ENCODE results near the gene CEMIP. TPM values are rescaled to one million over a fixed set of nuclear protein-coding genes. Genes with fewer than 3 reads are reported as not detected.

The CEMIP gene
- total and polyA plus RNA-seq, 2 of the 8 experiments (the other 6 are each of a cell fraction or from before 2014, with no cell fraction given): 0.11 to 0.60 TPM

DNA sequence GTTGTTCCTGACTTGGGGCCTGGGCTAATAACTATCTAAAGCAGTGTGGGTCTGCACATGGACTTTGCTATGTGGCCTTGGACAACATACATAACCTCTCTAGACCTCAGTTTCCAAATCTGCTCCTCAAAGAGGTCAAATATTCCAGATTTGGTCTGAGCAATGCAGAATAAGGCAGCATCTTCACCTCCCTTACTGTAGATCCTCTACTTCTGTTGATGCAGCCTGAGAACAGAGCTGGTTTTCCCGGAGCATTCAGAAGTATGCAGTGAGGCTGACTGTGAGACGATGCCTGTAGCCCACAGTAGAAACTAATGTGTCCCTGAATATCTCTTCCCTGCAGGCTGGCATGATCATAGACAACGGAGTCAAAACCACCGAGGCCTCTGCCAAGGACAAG is 145.1 kb downstream of the CEMIP start:
- Histone ChIP-seq H4K91ac (replicated peaks; ENCODE audit: insufficient read length, low read length) (no peak overlapping the region), H3K27ac (ENCODE audit: low read depth, low read length) (no peak overlapping the region), H4K5ac (ENCODE audit: insufficient read length, low read depth, low read length) (no peak overlapping the region), H3K23ac (ENCODE audit: insufficient read length) (no peak overlapping the region), H3K4me1 (replicated peaks in 1 of 4; ENCODE audit: control insufficient read depth in 3 of 4, insufficient read depth in 4 of 4, low read length in 3 of 4) (no peaks in the 10 kb centered on the region), H3K9me3 (ENCODE audit: insufficient read depth in 2 of 2, low read depth in 1 of 2, low read length in 1 of 2) (no peaks in the 10 kb centered on the region), H3K23me2 (ENCODE audit: low read depth, low read length) (no peaks in the 10 kb centered on the region), H4K20me1 (replicated peaks in 1 of 2; ENCODE audit: control insufficient read depth in 1 of 2, insufficient read depth in 2 of 2, low read length in 2 of 2) (no peaks in the 10 kb centered on the region), H2BK15ac (ENCODE audit: low read length) (no peak overlapping the region), H3K4me3 (ENCODE audit: extremely low read depth in 1 of 4, insufficient read depth in 2 of 4, low read depth in 3 of 4, low read length in 4 of 4) (no peak overlapping the region), H2BK20ac (ENCODE audit: low read length) (no peak overlapping the region), H3K14ac (ENCODE audit: insufficient read length) (no peak overlapping the region), H3K56ac (replicated peaks; ENCODE audit: insufficient read length, low read depth, low read length) (no peak overlapping the region), H3K79me1 (ENCODE audit: low read depth, low read length) (no peaks in the 10 kb centered on the region), H2BK12ac (ENCODE audit: low read depth, low read length) (no peak overlapping the region), H3K27me3 (replicated peaks in 1 of 4; ENCODE audit: control insufficient read depth in 3 of 4, extremely low read depth in 1 of 4, insufficient read depth in 3 of 4, low read length in 3 of 4) (no peaks in the 10 kb centered on the region; a peak in 1 of 7 replicates), H3K9ac (replicated peaks in 1 of 4; ENCODE audit: extremely low read depth in 1 of 4, low read depth in 3 of 4, low read length in 3 of 4) (no peak overlapping the region), H3K79me2 (ENCODE audit: control insufficient read depth in 1 of 2, insufficient read depth in 2 of 2, low read length in 2 of 2) (no peaks in the 10 kb centered on the region), H2BK120ac (replicated peaks; ENCODE audit: low read depth, low read length) (no peak overlapping the region), H3K36me3 (ENCODE audit: control insufficient read depth in 2 of 4, insufficient read depth in 4 of 4, low read length in 3 of 4) (no peaks in the 10 kb centered on the region), H2AK5ac (ENCODE audit: low read depth, low read length) (no peak overlapping the region), H2BK5ac (ENCODE audit: low read depth, low read length) (no peak overlapping the region), H3K18ac (ENCODE audit: extremely low read depth, low read length) (no peak overlapping the region), H4K8ac (ENCODE audit: extremely low read depth, insufficient read depth, low read length) (no peak overlapping the region), H3K4me2 (ENCODE audit: insufficient read depth in 1 of 2, low read depth in 2 of 2, low read length in 2 of 2) (no peak overlapping the region), H2AFZ (ENCODE audit: low read length) (no peak overlapping the region), H3K4ac (replicated peaks; ENCODE audit: insufficient read length, low read depth, low read length) (no peak overlapping the region)
- no peak for FAIRE-seq
- WGBS, 2 experiments (ENCODE audit: extremely low coverage in 1 of 2, insufficient coverage in 1 of 2, insufficient read length in 1 of 2, insufficient replicate concordance in 2 of 2, low coverage in 1 of 2, low lambda C conversion rate in 2 of 2, missing lambda C conversion rate in 1 of 2): 96% methylated on average over 4 of the region's 4 CpGs; no CpG with 5 or more reads in 1 of the 2 experiments
- DNase-seq (ENCODE audit: low read depth in 1 of 2, low spot score in 2 of 2): no peak
- ChIA-PET POLR2A (ENCODE audit: partially characterized antibody) (interaction anchor here (1.0 kb wide), 1 partner anchor 41 kb away, joined by 3 read pairs; no protein-coding TSS in a partner anchor), CTCF (ENCODE audit: partially characterized antibody) (interaction anchor here (0.6 to 5.0 kb wide), 9 partner anchors 10 to 148 kb away, joined by 3 to 28 read pairs (median 4); no protein-coding TSS in a partner anchor)
- TF ChIP-seq, protein P1, sequence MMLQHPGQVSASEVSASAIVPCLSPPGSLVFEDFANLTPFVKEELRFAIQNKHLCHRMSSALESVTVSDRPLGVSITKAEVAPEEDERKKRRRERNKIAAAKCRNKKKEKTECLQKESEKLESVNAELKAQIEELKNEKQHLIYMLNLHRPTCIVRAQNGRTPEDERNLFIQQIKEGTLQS (IDR thresholded peaks at IDR 0.05; ENCODE audit: insufficient read depth, low read depth, low read length): no peak
- TF ChIP-seq HDAC2 (IDR thresholded peaks at IDR 0.05; ENCODE audit: borderline replicate concordance in 1 of 2, low read depth in 2 of 2, low read length in 2 of 2) (no peak), RFX5 (IDR thresholded peaks at IDR 0.05; ENCODE audit: borderline replicate concordance, low read depth, low read length) (no peak), NANOG (IDR thresholded peaks at IDR 0.05; ENCODE audit: insufficient read depth, low read depth, low read length, poor library complexity, severe bottlenecking) (no peak), RNF2 (IDR thresholded peaks at IDR 0.05; ENCODE audit: borderline replicate concordance, low read depth, low read length, missing control alignments, poor library complexity, severe bottlenecking) (no peak), HDAC6 (IDR thresholded peaks at IDR 0.05; ENCODE audit: low read depth, low read length) (no peak), SIRT6 (IDR thresholded peaks at IDR 0.05; ENCODE audit: low read length) (no peak), POLR2A (IDR thresholded peaks at IDR 0.05; ENCODE audit: control extremely low read depth in 1 of 2, low read depth in 2 of 2, low read length in 2 of 2) (no peak), MAFK (IDR thresholded peaks at IDR 0.05; ENCODE audit: low read depth, low read length) (no peak), CBX5 (IDR thresholded peaks at IDR 0.05; ENCODE audit: low read depth, low read length) (no peak), TBP (IDR thresholded peaks at IDR 0.05; ENCODE audit: low read depth, low read length) (no peak)
- TF ChIP-seq, protein P2, sequence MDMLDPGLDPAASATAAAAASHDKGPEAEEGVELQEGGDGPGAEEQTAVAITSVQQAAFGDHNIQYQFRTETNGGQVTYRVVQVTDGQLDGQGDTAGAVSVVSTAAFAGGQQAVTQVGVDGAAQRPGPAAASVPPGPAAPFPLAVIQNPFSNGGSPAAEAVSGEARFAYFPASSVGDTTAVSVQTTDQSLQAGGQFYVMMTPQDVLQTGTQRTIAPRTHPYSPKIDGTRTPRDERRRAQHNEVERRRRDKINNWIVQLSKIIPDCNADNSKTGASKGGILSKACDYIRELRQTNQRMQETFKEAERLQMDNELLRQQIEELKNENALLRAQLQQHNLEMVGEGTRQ (IDR thresholded peaks at IDR 0.05; ENCODE audit: low read length): no peak
